GM18868 (cell line): ENCODE measurements around the gene TMEM191B.
A peak's percentile ranks its signal among the peaks of the same experiment; 100 is the strongest.
"Not testable (repeated sequence)": the region's sequence is repeated elsewhere in the genome, so short reads cannot be mapped to it uniquely, and the experiment has no call there.

Experiments
- ATAC-seq: cut with Tn5 transposase; IDR thresholded peaks from one replicate; pipeline ENCODE4 v1.9.1; 2021; ENCODE audit warnings: mild to moderate bottlenecking, moderate library complexity; ENCODE audit not compliant: unreplicated experiment

The TMEM191B gene

DNA sequence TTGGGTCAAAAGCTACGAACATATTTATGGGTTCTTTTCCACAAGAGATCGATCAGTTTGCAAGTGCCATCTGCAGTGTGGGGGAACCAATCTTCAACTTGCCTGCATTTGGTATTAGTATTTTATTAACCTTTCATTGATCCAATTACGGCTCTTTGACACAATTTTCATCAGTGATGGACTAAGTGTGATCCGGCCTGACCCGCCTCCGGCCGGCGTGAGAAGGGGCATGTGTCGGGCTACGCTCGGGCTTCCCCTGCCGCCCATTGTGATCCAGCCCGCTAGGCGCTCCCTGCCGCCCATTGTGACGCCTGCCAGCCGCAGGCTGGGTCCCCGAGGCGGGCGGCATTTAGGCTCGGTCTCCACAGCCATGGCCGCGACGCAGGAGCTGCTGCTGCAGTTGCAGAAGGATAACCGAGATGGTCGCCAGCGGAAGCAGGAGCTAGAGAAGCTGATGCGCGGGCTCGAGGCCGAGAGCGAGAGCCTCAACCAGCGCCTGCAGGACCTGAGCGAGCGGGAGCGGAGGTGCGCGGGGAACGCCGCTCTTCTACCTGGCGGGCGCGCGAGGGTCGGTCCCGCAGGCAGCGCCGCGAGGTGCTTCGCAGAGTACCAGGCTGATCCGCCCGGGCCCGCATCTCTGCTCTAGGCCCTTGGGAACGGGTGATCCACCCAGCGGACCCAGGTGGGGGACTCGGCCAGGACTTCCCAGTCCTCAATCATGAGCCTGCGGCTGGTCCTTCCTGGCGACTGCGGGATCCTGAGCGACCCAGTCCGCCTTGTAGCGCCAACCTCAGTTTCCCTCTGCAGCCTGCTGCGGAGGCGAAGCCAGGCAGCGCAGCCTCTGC is at the start of gene TMEM191B:
Gene TMEM191B (plus strand): TSS at position 51 of the 845 bp plus-strand sequence. CDS start 179 bp downstream, at position 230.
- peak; percentile 15 for ATAC-seq

DNA sequence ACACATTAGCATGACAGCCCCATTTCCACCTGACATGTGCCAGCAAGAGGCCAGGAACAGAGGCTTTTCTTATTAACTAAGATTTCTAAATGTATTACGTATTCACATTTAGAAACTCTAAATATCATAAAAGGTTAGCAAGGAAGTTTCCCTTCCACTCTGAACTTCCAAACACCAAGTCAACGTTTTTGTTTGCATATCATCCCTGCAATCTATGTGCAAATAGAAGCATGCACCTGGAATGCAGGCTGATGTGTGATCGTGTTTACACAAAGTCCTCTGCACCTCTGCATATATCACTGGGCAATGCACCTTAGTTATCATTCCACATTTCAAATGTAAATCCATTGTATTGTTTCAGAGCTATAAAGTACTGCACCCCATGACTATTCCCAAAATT is 31.4 kb upstream of the TMEM191B start:
- ATAC-seq = not testable (repeated sequence)

DNA sequence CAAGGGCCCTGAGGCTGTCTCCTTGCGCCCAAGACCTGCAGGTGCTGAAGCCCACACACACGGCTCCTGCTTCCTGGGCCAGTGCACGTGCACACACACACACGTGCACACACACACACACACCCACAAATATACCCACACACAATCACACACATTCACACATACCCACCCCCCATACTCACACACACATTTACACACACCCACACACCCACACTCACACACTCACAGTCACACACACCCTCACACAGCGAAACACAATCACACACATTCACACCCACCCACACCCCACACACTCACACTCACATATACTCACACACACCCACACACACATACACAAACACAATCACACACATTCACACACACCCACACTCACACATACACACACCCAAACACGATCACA is 16.3 kb upstream of the TMEM191B start:
- not testable (repeated sequence) for ATAC-seq

DNA sequence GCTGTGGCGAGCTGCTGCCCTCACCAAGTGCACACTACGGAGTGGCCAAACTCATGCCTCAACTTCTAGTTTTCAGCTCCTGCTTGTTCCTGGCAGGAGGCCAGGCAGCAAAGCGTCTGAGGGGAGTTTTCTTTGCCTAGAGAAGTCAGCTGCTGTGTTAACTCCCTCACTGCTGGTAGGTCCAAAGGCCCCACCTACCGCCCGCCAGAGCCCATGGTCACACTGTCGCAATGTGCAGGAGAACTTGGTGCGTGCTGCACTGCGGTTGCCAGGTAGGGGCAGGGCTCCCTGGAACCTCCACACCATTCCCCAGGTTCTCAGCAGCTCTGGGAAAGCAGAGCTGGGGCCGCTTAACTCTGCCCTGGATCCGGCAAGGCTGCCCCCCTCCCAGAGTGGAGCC is 15.2 kb upstream of the TMEM191B start:
- ATAC-seq = not testable (repeated sequence)

DNA sequence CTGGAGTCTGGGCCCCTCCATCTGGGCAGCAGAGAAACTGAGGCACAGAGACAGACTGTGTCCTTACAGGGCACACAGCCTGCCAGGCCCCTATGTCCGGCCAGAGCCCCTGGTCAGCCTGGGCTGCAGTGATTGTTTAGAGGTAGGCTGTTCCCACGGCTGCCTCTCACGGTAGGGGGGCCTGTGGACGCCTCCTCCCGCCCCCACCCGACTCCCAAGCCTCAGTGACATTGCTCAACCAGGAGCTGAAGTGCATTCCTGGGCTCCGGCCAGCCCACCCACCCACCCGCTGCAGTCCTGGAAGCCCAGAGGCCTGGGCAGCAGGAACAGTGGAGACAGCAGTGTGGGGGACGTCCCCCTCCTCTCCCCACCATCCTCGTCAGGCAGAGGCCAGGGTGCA is 14.1 kb upstream of the TMEM191B start:
- not testable (repeated sequence) for ATAC-seq

DNA sequence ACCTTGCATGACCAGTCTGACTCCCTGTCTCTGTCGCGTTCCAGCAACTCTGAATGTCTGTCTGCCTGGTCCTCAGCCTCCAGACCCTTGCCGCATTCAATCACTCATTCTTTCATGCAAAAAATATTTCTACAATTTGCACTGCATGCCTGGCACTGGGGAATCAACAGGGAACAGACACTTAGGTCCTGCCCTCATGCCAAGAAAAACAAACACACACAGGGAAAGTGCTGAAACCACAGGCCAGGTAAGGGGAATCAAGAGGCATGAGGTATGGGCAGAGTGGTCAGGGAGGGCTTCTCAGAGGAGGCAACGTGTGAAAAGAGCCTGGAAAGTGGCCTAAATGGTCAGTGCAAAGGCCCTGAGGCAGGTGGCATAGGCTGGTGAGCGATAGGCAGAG is 9.5 kb upstream of the TMEM191B start, which contains the start of gene GGTLC3:
Gene GGTLC3 (minus strand): TSS at position 101 of the 400 bp plus-strand sequence. CDS start 264 bp downstream, outside the sequence.
- ATAC-seq = not testable (repeated sequence)

DNA sequence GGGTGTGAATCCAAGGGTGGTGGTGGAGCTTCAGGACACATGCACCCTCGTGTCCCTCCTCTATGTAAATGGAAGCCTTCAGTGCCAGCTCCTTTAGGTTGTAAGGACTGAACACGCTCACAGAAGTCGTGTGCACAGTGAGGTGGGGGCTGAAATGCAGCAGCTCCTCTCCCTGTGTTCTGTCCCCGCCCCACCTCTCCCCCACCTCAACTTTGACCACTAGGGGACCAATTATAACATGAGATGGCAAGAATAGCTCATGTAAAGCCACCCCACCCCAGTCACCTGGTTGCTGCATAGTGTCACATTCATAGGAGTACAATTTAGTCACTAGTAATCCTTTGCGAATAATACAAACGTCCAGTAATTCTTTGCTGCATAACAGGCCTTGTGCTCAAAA is 4.8 kb upstream of the TMEM191B start:
- ATAC-seq = not testable (repeated sequence)

DNA sequence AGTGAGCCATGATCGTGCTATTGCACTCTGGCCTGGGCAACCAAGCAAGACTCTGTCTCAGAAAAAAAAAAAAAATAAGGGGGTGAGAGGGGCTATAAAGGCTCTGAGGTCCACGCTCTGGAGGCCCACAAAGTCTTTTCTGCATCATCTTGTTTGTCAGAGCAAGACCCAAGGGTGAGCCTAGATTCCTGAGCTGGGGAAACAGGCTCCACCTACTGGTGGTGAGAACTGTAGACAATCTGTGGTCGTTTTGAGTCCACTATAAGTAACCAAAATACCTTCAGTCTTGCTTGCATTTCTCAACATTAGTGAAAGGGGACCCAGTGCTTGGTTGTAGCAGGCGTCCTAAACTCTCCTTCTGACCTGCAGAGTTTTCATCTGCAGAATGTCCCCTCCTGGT is 4.3 kb upstream of the TMEM191B start:
- ATAC-seq = not testable (repeated sequence)

DNA sequence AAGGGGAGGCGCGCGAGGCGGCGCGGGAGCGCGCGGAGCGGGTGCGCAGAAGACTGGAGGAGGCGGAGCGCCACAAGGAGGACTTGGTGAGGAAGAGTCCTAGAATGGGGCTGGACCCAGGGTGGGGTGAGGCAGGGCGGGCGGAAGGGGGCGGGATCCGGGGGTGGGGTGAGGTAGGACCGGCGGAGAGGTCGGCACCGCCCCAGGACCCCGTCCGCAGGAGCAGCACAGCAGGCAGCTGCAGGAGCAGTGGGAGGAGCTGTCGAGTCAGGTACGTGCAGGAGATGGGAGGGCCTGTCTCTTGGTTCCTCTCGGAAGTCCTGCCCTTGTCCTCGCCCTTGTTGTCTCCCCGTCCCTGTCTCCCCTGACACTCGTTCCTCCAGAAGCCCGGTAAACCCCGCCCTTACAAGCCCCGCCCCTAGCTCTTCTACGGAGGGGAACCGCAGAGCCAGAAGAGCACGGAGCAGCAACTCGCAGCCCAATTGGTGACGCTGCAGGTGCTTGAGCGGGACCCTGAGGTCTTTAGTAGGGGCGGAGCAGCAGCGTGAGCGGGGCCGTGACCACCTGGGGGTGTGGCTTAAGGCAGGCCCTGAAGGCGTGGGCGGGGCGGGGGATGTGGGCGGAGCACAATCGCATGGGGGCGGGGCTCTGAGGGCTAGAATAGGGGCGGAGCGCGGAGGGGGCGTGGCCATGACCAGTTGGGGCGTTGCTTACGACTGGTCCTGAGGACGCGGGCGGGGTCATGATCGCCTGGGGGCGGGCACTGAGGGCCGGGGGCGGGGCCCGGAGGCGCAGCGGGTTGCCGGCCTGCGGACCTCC is 1.2 kb downstream of the TMEM191B start:
- ATAC-seq = peak; percentile 74

DNA sequence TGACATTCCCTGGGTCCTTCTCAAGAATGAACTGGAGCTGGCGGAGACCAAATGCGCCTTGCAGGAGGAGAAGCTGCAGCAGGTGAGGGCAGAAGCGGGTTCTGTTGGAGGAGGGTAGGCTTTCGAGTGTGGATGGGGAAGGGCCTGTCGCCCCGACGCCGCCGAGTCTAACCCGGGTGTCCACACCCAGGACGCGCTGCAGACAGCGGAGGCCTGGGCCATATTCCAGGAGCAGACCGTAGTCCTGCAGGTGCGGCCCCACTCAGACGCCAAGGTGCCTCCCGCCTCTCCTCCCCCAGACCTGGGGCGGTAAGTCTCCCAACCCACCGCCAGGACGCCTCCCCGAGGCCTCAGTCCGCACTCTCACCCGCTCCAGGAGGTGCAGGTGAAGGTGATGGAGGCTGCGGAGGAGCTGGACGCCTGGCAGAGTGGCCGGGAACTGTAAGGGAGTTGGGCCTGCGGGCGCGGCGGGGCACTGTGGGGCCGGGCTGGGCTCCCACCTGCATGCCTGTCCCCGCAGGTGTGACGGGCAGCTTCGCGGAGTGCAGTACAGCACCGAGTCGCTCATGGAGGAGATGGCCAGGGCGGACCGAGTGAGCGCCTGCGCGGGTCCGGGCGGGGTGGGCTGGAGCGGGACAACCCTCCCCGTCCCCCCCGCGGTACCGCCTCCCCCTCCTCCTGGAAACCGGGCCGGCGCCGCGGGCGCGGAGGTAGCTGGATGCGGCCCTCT is 2.0 kb downstream of the TMEM191B start:
- not testable (repeated sequence) for ATAC-seq

DNA sequence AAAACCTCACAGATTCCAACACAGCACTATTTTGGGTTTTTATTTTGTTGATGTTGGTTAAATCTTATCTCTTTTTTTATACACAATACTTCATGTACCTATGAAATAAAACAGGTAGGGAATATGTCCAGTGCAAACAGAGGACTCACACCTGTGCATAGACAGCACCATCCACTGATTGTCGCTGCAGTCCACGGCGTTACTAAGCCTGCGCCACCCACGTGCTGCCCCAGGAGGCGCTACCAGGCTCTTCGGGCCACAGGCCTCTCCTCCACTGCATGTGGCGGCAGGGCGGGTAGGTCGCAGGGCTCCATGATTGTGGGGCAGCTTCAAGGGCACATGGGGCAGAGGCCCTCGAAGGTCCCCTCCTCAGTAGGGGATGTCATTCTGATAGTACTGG is 6.0 kb downstream of the TMEM191B start:
- not testable (repeated sequence) for ATAC-seq

DNA sequence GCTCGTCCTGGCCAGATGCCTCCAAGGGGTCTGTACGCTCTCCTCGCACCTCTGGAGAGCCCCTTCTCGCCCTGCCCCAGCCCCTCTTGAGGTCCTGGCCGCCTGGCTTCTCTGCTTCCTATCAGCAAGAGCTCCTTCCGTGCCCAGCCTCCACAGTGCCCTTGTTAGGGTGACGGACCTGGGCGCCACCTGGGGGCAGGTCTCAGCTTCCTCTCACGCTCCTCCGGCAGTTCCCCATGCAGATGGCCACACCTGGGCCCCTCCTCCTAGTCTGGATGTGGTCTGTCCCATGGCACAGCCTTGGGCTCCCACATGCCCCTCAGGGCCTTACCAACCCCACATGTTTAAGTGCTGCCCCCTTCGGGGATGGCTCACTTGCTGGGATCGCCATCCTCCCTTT is 6.7 kb downstream of the TMEM191B start:
- not testable (repeated sequence) for ATAC-seq

DNA sequence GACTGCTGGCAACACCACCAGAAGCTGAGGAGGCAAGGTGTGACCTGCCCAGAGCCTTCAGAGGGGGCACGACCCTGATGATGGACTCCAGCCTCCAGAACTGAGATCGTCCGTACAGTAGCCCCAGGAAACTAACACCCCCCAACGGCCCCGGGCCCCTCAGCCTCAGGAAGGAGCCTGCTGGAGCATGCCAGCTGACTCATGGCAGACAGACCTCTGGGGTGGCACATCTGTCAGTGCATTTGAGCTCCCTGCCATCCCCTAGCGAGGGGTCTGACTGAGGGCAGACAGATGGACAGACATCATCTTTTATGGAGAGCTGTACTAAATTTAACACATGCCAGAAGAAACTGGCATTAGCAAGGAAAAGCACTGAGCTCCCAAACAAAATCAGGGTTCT is 12.4 kb downstream of the TMEM191B start:
- not testable (repeated sequence) for ATAC-seq

DNA sequence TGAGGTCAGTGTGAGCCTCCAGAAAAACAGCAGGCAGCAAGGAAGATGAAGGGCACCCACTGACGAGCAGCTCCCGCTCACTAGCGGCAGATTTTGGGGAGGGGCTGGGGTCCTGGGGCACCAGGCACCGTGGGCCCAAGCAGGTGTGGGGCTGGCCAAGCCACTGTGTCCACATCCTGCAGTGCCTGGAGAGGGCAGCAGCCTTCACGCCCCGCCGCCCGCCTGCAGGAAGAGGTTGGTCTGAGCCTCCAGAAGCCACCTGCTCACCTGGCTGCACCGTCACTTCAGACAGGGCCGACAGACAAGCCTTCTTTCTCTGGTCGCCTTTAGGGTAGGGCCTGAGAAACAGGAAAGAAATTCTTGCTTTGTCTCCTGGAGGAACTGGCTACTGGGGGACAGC is 15.8 kb downstream of the TMEM191B start:
- not testable (repeated sequence) for ATAC-seq

DNA sequence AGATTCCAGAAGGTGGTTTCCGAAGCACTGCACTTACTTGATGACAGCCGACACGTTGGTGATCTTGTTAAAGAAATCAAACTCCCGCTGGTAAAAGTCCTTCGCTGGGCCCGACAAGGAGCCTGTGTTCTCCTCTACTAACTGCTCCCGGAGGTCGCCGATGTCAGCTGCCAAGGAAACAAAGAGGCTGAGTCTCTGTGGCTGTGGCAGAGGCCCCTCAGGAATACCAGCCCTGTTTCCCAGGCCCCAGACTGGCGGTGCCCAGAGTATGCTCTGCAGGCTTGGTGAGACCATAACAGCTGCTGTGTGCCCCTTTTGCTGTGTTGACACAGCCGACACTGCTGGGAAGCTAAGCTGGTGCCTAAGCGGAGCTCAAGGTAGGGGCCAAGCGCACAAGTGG is 17.0 kb downstream of the TMEM191B start:
- ATAC-seq = not testable (repeated sequence)

DNA sequence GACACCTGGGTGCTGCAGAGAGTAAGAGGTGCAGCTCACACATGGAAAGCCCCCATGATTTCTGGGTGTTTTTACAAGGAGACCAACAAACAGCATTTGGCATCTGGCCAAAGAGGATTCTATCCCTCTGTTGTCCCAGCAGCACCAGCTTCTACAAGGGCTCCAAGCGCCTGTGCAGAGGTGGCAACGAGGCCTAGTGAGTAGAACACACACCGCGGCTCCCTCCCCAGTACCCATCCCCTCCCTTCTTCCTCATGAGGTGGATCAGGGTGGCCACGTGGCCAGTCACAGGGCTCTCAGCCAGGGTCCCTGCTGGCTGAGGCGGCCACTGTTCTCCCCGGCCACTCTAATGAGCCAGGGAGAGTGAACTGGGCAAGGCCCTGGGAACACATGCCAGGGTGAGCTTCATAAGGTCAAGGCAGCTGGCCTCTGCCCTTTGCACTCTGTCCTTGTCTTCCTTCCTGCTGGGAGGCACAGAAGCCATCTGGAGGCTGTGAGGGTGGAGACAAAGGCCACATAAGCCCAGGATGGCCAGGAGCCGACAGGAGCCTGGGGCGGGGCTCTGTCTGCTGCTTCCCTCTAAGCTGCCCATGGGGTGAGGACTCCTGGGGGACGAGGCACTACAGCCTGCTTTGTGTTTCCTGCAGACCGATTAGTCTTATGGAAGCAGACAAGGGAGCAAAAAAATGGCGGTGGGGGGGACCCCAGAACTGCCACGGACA is 22.0 kb downstream of the TMEM191B start:
- not testable (repeated sequence) for ATAC-seq

DNA sequence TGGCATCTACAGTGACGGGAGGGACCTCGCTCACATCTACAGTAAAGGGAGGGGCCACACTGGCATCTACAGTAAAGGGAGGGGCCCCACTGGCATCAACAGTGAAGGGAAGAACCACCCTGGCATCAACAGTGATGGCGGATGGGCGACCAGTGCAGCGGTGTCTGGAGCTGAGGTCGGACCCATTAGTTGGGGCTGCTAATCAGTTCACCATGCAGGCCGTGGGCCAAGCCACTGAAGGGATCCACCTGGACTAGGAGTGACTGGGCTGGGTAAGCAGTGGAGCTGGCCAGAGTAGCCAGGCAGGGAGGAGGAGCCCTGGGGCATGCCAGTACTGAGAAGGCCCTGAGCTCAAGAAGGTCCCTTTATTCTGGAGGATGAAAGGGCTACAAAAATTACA is 23.4 kb downstream of the TMEM191B start:
- ATAC-seq = not testable (repeated sequence)

DNA sequence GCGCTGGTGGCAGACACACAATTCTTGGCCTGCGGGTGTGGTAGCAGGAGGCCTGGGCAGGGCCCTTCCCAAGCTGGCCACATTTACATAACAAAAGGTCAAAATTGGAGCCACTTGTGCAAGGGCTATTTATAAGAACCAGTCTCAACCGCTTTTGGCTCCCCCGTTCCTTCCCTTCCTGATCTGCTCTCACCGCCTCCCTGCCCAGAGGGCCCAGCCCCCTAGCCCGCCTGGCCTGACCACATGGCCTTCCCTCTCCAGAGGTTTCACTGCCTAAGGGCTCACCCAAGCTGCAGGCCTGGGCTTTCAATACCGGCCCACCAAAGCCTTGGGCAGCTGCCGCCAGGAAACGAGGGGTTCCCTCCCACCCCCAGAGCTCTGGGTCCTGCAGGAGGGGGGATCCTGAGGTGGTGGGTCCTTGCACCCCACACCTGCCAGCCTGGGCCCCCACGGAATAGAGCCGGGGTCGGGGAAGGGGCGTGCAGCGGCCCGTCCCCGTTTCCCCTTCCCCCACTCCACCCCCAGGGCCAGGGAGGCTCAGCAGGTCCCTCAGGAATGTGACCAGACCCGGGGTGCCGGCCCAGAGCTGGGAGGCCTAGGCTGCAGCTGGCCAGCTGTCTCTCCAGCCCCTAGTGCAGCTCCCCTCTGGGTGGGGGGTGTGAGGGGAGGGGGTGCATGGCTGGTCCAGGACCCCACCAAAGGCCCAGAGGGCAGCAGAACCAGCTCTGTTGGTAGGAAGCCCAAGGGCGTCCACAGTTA is 25.4 kb downstream of the TMEM191B start:
- not testable (repeated sequence) for ATAC-seq
